HuH-7.5 (cell line): ENCODE results near the gene NPR1.
A peak's percentile ranks its signal among the peaks of the same experiment; 100 is the strongest.
"Not testable (repeated sequence)": the region's sequence is repeated elsewhere in the genome, so short reads cannot be mapped to it uniquely, and the experiment has no call there.

Experiments
- DNase-seq: peaks from one replicate; pipeline ENCODE4 v3.0.0; 2011; ENCODE audit warnings: low spot score

Gene NPR1

DNA sequence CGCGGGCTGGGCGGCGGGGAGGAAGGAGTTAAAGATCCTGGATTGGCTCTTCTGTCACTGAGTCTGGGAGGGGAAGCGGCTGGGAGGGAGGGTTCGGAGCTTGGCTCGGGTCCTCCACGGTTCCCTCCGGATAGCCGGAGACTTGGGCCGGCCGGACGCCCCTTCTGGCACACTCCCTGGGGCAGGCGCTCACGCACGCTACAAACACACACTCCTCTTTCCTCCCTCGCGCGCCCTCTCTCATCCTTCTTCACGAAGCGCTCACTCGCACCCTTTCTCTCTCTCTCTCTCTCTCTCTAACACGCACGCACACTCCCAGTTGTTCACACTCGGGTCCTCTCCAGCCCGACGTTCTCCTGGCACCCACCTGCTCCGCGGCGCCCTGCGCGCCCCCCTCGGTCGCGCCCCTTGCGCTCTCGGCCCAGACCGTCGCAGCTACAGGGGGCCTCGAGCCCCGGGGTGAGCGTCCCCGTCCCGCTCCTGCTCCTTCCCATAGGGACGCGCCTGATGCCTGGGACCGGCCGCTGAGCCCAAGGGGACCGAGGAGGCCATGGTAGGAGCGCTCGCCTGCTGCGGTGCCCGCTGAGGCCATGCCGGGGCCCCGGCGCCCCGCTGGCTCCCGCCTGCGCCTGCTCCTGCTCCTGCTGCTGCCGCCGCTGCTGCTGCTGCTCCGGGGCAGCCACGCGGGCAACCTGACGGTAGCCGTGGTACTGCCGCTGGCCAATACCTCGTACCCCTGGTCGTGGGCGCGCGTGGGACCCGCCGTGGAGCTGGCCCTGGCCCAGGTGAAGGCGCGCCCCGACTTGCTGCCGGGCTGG, at the start of gene NPR1:
Gene NPR1 (plus strand): TSS at position 170 of the 818 bp plus-strand sequence. CDS start 421 bp downstream, at position 591.
- peak; percentile 35 for DNase-seq

DNA sequence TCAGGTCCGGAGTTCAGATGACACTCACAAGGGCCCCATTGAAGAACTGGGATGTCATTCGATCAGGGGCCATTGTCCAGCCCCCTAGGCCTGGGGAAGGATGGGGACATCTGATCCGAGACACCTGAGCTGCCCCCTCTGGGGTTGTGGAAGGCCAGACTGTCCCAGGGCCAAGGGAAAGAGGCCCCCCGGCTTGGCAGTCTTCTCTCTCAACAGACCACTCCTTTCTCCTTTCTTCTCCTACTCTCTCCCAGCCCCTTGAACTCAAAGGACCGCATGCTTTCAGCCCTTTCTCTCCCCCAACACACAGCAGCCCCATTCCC, 49.2 kb upstream of the NPR1 start:
- DNase-seq, result no peak

DNA sequence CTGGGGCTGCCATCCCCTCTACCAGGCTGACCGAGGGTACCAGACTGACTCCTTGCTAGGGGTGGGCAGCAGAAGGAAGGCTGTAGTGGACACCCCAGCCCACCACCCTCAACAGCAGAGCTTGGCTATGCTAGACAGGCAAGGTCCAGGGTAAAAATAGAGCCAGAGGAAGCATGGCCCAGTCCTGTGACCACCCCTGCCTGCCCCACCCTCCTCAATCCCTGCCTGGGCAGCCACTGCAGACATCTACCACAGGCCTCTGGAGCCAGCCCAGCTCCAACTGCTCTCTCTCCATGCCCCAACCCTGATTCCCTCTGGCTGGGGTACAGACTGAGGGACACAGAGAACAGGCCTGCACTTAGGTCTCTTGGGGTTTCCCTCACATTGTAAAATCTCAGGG, 48.5 kb upstream of the NPR1 start:
- no peak for DNase-seq

DNA sequence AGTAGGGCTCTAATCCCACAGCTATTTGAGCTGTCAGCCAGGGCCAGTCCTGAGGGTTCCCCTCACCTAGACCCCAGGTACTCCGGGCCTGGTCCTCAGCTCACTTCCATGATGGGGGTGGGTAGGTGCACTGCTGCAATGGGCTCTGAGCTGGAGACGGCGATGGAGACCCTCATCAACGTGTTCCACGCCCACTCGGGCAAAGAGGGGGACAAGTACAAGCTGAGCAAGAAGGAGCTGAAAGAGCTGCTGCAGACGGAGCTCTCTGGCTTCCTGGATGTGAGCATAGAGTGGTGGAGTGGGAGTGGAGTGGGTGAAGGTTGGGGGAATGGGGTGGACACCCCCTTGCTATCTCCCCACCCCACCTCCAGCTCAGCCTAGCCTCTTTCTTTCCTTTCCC, 48.1 kb upstream of the NPR1 start:
- DNase-seq, result no peak

DNA sequence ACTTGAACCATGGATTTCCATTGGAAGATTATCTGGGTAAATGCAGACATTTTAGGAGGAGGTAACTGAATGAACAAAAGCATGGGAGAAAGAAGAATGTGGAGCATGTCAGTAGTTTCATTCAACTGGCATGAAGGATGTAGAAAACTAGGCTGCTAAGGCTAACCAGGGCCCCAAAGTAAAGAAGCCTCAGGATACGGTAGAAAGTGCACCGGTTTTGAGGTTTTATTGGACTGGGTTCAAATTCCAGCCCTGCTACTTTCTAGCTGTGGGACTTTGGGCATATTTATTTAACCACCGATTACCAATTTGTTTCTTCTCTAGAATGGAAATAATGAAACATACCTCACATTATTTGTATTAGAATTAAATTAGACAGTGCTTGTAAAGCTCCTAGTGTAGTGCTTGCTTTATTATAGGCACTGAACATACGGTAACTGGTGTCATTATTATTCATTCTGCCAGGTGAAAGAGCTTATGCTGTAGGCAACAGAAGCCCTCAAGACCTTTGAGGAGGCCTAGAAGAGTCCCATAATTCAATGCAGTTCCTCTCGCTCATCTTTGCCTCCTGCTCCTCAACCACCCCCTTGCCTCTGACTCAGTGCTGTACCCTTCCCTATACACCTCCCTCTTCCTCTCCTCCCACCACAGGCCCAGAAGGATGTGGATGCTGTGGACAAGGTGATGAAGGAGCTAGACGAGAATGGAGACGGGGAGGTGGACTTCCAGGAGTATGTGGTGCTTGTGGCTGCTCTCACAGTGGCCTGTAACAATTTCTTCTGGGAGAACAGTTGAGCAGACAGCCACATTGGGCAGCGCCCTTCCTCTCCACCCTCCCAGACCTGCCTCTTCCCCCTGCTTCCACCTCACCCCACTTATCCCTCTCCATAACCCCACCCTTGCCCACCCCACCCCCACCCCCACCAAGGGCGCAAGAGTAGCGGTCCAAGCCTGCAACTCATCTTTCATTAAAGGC, 47.2 kb upstream of the NPR1 start:
- DNase-seq, result no peak

DNA sequence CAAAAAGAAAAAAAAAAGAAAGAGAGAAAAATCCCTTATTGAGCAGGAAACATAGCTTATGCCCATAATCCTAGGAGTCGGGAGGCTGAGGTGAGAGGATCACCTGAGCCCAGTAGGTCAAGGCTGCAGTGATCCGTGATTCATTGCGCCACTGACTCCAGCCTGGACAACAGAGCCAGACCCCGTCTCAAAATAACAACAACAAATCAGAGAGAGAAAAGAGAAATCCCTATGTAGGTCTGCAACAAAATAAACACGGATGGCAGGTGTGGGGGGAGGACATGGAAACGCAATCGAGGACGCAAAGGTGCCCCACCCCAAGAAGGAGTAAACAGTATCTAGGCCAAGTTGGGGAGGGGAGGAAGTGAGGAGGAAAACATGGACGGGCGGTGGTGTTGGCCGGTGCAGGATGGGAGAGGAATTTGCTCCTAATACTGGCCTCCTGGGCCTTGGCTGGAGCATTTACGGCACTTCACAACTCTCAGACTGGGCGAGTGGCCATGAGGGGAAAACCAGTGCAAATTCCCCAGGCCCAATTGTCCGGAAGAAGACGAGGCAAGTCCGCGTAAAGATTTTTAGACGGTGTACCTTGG, 45.2 kb upstream of the NPR1 start:
- no peak for DNase-seq

DNA sequence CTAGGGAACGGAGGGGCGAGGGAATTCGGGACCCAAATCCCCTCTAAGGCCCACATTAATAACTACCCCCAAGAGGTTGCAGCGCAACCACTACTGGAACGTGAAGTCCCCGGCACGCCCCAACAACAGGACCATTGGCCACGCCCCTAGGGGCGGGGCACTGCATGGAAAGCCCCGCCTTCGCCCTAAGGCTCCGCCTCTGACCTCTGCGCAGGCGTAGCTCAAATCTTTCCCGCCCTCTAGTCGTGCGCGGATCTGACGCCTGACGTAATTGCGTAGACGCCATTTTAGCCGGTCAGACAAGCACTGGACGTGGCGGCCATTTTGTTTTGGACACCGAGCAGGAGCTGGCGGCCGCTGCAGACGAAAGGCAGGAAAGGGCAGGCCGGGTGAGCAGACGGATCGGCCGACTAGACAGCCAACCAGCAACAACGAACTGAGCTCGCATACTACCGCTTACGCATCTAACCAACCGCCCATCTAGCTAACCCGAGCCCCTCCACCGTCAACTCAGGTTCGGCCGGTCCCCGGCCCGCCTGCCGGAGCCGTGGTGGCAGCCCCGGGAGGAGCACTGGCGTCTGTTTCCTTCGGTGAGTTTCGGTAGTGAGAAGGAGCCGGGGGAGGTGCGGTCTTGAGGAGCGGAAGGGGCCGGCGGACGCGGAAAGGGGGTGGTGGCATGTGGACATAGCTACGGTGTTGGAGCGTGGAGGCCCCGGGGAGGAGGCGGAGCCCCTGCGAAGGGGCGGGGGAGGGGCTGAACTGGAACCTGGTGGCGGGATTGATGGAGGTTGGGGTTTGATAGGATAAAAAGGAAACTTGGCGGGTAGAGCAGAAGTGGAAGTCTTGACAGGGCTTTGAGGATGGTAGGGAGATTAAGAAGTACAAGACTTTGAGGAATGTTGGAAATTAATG, 44.5 kb upstream of the NPR1 start, which contains the start of gene CHTOP:
Gene CHTOP (plus strand): TSS at position 313 of the 912 bp plus-strand sequence. CDS start 2,523 bp downstream, outside the sequence.
- peak; percentile 93 for DNase-seq

DNA sequence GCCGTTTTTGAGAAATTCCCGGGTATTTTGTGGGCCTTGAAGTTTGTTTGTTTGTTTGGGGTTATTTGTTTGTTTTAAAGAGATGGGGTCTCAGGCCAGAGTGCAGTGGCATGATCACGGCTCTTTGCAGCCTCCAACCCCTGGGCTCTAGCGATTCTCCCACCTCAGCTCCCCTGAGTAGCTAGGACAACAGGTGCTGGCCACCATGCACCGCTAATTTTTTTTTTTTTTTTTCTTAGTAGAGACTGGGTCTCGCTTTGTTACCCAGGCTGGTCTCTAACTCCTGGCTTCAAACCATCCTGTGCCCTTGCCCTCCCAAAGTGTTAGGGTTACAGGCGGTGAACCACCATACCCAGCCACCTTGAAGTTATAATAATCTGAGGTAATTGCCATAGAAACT, 42.6 kb upstream of the NPR1 start:
- no peak for DNase-seq

DNA sequence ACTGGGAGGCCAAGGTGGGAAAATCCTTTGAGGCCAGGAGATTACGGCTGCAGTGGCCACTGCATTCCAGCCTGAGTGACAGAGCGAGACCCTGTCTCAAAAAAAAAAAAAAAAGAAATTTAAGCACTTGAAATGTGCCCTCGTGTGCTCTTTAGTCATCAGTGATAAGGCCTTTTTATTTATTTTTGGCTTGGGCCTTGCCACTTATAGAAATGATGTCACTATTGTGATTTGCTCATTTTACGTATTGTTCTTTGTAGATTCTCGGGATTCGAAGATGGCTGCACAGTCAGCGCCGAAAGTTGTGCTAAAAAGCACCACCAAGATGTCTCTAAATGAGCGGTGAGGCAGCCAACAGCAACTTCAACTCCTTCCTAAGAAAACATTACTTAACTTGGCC, 42.2 kb upstream of the NPR1 start:
- DNase-seq, result no peak

DNA sequence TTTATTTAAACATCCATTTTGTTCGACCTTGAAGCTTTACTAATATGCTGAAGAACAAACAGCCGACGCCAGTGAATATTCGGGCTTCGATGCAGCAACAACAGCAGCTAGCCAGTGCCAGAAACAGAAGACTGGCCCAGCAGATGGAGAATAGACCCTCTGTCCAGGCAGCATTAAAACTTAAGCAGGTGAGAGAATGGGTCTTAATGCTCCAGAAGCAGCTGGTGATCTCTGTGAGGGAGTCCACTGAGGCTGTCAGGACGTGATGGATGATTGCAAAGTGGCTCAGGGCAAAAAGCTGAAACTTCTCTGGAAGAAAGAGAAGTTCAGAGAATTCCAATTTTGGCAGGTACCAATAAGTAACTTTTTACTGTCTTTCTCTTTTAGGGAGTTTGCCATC, 40.2 kb upstream of the NPR1 start:
- DNase-seq, result no peak

DNA sequence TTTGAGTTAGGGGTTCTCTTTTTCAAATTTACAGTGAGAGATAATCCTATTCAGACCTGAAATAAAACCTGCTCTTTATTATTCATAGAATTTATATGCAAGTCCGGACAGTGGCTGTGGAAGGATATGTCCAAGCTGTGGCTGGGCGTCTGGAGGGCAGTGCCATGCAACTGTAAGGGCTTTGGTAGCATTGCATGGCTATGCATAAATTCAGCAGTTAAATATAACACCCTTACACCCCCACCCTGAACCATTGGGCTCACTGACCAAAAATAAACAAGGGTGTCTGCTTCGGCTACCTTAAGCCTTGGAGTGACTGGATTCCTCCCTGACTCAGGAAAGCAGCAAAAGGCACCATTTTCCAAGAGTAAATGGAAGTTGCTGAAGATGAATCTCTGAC, 39.2 kb upstream of the NPR1 start:
- no peak for DNase-seq

DNA sequence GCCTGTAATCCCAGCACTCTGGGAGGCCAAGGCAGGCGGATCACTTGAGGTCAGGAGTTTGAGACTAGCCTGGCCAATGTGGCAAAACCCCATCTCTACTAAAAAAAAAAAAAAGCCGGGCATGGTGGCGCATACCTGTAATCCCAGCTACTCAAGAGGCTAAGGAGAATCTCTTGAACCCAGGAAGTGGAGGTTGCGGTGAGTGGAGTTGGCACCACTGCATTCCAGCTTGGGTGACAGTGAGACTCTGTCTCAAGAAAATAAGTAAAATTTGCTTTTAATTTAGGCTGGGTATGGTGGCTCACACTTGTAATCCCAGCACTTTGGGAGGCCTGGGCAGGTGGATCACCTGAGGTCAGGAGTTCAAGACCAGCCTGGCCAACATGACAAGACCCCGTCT, 38.3 kb upstream of the NPR1 start:
- not testable (repeated sequence) for DNase-seq

DNA sequence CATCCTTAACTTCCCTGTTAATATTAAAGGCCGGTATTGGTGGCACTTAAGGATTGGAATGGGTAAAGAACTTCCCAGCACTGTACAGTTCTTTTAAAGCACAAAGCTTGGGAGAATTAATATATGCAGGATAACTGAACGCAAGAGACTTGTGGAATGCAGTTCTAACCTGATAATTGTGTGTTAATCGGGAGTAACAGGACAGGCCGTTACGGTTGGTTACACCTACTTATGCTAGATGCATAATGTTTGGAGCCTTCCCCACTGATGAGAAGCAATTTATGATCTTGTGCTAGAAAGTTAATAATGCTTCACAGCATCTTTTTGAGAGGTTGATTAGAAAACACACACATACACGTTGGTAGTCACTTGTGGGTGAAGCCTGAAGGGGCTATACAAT, 37.6 kb upstream of the NPR1 start:
- DNase-seq, result no peak

DNA sequence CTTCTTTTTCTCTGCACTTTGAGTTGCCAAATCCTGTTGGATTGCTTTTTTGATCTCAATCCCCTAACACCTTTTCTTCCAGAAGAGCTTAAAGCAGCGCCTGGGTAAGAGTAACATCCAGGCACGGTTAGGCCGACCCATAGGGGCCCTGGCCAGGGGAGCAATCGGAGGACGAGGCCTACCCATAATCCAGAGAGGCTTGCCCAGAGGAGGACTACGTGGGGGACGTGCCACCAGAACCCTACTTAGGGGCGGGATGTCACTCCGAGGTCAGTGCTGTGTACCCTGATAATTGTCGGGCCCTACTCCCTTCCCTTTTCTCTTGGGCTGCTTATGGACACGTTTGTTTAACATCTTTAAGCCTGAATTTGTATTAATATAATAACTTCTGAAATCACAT, 36.3 kb upstream of the NPR1 start:
- DNase-seq, result no peak

DNA sequence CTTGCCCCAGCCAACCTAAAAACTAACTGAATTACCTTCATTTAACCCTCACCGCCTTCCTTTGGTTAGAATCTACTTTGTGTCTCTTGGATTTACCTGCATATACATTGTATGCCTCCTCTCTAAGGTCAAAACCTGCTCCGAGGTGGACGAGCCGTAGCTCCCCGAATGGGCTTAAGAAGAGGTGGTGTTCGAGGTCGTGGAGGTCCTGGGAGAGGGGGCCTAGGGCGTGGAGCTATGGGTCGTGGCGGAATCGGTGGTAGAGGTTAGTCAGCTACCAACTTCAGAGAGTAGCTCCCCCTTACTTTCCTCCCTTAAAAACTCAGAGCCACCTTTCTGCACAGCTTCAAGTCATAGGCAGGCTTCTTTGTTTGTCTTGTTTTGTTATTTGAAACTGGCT, 35.4 kb upstream of the NPR1 start:
- no peak for DNase-seq

DNA sequence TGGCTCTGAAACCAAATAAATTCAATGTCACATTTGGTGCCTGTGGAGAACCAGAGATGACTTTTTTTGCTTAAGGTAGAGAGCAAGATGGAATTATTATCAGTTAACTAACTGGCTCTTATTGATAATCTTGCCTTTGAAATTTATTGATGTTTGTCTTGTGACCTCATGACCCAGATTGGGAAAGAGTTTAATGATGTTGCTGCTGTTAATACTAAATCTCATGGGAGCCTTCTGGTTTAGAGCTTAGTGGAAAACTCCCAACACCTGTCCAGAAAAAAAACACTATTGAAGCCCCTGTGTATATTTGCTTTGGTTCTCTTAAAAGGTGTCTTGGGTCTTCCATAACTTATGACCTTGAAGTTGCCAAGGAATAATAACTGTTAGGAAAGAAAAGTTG, 34.7 kb upstream of the NPR1 start:
- no peak for DNase-seq

DNA sequence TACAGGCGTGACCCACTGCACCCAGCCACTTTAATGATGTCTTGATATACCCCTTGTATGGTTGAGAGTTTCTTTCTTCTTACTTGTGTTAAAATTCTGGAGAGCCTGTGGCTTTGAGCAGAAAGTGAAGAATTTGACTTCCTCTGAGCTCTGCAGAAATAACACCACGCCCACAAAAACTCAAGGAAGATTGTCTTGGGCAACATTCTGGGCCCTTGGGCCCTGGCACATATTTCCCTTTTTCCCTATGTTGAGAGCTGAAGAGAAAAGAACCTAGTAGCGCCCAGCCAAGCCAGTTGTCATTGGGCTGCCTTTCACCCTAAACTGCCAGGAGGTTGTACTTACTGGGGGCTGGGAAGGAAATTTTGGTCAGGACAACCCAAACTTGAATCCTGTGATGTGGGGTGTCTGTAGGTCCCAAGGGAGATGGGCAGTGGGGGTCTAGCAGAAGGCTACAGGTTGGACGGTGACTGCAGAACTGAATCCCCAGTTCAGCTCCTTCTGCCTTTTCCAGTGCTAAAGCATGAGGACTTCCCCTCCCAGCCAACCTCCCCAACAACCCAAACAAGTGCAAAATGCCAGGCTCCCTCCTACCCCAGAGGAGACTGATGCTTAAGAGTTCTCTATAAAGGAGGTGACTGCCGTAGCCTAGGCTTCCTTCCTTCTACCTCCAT, 31.7 kb upstream of the NPR1 start:
- DNase-seq, result no peak

DNA sequence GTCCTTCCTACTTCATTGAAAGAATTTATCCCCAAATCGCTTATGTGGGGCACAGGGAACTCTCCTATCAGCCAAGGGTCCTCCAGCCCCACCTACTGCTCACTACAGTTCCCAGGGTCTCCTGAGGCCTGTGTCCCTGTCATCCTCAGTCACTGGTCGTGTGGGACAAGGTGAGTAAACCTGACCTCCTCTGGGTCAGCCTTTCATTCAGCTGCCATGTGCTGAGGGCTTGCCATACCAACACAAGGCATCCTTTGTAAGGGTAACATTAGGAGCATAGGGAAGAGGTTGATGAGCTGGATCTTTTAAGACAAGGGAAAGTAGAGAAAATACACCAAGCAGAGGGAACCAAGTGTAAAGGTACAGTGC, 31.2 kb upstream of the NPR1 start:
- no peak for DNase-seq

DNA sequence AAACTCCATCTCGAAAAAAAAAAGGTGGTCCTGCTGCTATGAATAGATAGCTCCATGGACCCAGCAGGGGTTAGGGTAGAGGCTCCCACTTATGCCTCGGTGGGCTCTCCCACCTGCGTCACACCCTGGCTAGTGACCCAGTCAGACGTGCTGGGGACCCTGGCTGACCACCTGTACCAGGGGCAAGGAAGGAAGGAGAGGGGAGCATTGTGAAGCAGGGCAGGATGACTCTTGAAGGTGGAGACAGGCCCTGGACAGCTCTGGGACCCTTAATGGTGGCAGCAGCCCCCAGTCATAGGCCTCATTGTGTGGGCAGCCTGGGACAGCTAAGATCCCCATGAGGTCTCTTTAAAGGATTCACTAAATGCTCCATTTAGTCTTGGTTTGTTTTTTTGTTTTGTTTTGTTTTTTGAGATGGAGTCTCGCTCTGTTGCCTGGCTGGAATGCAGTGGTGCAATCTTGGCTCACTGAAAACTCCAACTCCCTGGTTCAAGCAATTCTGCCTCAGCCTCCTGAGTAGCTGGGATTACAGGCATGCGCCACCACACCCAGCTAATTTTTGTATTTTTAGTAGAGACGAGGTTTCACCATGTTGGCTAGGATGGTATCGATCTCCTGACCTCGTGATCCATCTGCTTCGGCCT, 30.4 kb upstream of the NPR1 start:
- no peak for DNase-seq

DNA sequence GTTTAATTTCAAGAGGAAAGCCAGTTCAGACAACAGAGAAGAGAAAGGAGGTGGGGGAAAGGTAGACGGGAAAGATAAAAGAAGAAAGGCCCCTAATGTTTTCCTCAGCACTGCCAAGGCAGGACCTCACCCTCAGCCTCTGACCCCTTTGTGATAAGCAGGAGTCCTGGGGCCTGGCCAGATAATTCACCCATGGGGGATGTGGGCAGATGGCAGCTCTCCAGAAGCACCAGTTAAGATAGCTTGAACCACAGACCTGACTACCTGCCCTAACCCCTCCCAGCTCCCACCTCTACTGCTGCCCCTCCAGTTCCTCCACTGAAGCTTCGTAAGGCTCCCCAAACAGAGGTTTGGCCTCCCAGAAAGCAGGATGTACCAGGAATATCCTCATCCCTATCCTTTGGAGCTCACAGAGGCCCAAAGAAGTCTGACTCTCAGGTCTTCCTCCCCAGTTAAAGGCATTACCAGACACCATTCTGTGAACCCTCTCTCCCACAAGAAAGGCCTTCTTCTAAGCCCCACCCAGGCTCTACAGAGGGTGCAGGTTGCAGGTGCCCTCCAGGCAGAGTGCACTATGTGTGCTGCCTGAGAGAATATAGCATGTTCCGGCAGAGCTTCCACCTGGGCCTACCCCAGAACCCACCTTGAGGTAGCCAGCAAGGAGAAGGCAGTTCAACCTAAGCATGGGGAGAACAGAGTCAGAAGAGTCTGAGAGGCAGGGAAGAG, 29.2 kb upstream of the NPR1 start:
- no peak for DNase-seq
